T-helper 1 cell treated with Interleukin-12 subunit alpha and Interleukin-12 subunit beta and Interleukin-4 antibody, amounts not matched to agents 30 ng/mL and 1 ng/mL, for 36 hours (primary cell): ENCODE measurements around the gene CDC34. TPM values are rescaled to one million over a fixed set of nuclear protein-coding genes. Genes with fewer than 3 reads are reported as not detected.

Experiments used
- intact Hi-C: fragments of 100-400 bp; cut with micrococcal nuclease; formaldehyde crosslinking; loops from one replicate; pipeline ENCODE4 v1.15.1; 2024
- total RNA-seq: library from RNA; stranded (reverse); gene quantifications from 2 replicates; pipeline ENCODE4 v1.2.3, GENCODE V29; 2022

CDC34 gene
- total RNA-seq, 1 donor from 2014 or later: 47.9 TPM

DNA sequence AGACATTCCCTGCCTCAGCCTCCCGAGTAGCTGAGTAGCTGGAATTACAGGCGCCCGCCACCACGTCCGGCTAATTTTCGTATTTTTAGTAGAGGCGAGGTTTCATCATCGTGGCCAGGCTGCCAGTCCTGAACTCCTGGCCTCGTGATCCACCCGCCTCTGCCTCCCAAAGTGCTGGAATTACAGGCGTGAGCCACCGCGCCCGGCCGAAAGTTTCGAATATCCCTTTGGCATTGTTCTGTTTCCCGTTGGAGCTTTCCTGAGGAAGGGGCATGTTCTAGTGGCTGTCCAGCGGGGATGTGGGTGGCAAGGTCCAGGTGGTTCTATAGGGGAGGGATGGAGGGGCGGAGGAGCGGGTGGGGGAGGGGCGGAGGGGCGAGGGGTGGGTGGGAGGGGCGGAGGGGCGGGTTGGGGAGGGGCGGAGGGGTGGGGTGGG lies 38.7 kb downstream of the CDC34 start:
- intact Hi-C loops: no loop called here

DNA sequence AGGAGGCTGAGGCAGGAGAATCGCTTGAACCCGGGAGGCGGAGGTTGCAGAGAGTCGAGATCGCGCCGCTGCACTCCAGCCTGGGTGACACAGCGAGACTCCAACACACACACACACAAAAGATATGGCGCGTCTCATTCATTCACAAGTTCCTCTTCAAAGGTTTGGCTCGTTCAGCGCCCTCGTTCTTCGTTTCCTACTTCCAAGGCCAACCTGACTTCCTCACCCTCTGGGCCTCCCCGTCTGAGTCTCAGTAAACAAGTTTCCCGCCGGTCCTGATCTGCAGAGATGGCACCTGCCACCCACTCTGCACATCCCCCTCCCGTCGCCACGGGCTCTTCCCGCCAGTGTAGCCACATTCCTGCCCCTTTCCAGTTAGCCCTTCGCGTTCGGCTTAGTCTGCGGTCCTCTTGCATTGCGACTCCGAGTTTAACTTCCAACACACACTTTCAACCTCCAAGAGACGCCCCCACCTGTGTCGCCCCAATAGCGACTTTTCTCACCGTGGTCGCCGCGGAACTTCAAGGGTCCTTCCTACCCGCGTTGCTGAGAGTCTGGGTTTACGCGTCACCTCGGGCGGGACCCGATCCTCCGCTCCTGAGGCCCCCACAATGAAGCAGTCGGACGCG lies 39.5 kb downstream of the CDC34 start:
- intact Hi-C loops: no loop called here

DNA sequence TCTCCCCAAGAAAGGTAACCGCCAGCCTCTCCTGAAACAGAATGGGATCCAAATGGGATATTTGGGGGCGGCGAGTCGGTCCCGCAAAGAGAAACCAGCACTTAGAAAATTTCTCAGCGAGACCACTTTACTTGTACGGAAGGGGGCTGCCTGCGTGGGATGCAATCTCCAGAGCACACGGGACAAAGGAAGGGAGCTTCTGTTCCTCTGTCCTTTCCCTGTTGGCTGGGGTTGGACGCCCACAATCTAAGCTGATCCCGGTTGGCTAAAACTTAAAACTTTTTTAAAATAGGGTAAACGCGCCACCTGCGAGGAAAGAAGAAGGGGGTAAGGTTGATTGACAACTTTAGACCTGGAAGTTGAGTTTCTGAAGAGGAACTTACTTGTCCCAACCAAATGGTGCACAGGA lies 40.0 kb downstream of the CDC34 start:
- intact Hi-C loops: no loop called here

DNA sequence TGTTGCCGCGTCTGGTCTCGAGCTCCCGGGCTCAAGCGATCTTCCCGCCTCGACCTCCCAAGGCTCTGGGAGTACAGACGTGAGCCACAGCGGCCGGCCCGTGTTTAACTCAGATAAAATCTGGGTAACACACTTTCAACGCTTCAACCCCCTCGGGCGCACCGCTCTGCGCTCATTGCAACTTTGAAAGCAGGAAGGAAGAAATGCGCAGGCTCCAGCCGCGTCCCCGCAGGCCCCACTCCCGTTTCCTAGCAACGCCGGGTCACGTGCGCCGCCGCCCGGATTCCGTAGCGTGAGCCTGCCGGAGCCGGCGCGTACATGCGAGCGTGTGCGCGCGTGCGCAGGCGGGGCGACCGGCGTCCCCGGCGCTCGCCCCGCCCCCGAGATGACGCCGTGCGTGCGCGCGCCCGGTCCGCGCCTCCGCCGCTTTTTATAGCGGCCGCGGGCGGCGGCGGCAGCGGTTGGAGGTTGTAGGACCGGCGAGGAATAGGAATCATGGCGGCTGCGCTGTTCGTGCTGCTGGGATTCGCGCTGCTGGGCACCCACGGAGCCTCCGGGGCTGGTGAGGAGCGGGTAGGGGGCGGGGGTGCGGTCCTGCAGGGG lies 40.7 kb downstream of the CDC34 start, which contains the start of gene BSG:
Gene BSG (plus strand): TSS at position 457 of the 603 bp plus-strand sequence. CDS start 39 bp downstream, at position 496.
- intact Hi-C loops: loop anchor here (1.0 to 2.0 kb wide), 11 partner anchors 39 to 835 kb away; partner anchors contain the start of genes CDC34, DAZAP1, FGF22 and POLRMT

DNA sequence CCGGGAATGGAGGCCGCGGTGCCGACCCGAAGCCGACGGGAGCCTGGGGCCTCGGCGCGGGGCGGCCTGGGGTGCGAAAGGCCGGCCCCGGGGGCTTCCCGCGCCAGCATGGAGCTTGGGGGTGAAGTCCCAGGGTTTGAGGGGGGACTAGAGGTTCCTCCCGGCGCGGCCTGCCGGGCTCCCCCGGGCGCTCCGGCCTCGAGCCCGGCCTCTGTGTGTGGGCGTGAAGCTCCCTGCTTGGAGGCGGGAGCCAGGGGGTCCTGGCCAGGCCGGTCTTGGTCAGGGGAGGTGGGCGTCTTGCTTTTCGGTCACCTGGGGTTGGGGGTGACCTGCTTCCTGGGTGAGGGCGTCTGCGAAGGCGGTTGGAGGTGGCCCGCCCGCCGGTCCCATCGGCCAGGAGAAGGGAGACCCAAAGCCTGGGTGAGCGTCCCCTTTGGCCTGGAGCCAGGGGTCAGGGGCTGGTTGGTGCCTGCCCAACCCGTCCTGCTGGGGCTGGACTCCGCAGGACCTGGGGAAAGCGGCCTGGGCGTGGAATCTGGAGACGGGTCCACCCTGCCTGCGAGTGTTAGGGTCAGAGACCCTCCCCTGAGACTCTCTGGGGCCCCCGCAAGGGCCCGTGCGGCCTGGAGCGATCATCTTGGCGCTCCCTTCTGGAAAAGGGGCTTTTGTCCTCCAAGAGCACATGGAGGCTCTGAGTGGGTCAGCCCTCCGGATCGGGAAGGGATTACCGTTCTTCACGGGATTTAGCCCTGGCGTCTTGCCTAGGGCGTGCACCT lies 41.4 kb downstream of the CDC34 start:
- intact Hi-C loops: loop anchor here (1.0 to 2.0 kb wide), 11 partner anchors 38 to 834 kb away; partner anchors contain the start of genes CDC34, DAZAP1, FGF22 and POLRMT

DNA sequence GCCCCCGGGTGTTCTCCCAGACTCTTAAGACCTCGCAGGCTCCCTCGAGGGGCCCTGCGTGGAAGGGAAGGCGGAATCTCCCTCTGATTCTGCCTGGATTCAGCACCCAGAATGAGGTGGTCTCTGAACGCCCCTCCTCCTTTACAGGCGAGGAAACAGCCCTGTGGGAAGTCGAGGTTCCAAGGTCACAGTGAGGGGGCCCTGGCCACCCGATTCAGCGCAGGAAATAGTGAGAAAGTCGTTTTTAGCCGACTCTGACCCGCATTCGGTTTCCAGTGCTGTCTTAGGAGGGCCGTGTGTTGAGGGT lies 41.9 kb downstream of the CDC34 start:
- intact Hi-C loops: loop anchor here (2.0 kb wide), 1 partner anchor 37 kb away; no protein-coding TSS in a partner anchor

DNA sequence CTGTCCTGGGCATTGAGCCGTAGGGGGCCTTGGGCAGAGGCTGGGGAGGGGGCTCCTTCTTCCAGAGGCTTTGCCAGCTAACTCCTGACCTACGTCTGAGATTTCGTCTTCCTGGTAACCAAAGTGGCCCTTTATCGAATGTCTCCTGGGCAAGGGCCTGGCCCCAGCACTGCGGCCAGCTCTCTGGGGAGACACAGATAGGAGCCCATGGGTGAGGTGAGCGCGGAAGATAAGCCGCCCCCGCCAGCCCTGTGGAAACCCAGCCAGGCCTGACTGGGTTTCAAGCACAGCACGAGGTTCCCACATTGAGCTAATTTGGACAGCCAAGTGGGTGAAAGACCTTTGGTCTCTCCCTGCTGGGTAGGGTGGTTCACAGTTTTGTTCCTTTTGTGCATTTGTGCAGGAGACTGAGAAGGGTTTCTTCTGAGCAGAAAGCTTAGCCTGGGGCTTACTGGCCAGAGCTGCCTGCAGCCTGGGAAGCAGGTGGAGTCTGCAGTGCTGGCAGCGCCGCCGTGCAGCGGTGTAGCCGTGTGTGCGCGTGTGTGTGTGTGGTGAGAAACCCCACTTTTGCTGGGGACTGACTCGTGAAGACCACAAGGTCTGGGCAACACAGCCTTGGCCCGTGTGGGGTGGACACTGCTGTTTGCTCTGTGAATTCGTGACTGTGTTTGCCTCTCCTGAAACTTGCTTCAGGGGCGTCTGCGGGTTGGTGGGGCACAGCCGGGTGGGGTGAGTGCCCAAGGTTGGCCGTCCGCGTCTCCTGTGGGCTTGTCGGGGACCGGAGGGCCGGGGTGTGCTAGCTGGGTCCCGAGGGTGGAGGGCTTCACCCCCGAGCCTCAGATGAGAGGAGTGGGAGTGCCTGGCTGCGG lies 43.3 kb downstream of the CDC34 start:
- intact Hi-C loops: no loop called here

GRCh38 chr19:575527-576506 lies 44.3 kb downstream of the CDC34 start:
- intact Hi-C loops: no loop called here

DNA sequence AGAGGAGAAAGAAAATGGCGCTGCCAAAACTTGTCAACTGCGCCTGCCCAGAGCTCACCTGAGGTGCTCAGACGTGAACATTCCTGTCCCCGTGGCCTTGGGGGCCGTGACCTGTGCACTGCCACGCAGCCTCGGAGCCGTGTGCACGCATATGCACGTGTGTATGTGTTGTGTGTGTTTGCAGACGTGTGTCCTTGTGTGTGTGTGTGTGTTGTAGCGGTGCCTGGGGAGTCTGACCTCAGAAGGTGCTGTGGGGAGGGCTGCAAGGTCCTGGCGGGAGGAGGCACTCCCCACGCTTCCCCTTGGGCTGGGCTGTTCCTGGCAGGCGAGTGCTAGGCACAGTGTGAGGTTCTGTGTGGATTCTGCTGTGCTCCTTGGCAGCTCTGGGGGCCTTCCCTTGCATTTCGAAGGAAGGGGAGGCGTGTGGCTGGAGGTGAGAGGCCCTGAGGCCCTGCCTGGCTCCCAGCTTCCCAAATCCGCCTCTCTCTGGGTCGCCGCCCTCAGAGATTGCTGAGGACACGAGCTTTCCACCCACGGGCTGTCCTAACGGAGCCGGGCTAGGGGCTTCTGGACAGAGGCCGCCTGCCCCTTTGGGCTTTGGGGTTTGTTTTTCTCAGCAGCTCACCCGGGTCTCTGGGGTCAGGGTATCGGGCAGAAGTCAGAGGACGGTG lies 45.3 kb downstream of the CDC34 start:
- intact Hi-C loops: no loop called here

- intact Hi-C loops: no loop called here
These were observed 46.2 kb downstream of the CDC34 start for GRCh38 chr19:577439-578392.

DNA sequence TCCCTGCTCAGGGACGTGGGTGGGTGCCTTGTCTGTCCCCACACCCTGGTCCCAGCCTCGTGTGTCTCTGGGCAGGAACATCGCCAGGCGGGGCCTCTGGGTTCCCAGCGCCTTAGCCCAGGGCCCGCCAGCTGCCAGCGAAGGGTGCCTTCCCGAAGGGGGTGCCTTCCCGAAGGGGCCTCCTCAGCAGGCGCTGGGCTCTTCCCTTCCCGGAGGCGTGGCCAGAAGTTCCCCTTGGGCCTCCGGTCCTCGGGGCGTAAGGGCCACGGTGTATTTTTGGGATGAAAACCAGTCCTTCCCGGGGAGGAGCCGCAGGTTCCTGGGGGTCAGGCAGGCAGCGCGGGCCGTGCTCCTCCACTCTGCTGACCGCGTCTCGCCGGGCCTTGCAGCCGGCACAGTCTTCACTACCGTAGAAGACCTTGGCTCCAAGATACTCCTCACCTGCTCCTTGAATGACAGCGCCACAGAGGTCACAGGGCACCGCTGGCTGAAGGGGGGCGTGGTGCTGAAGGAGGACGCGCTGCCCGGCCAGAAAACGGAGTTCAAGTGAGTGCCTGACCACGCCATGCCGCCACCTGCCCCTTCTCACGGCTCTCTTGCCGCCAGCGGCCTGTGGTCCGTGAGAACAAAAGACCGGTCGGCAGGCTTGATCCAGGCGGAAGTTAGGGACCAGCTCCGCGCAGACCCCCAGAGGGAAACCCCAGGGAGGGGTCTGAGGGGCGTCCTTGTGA lies 47.7 kb downstream of the CDC34 start:
- intact Hi-C loops: no loop called here

DNA sequence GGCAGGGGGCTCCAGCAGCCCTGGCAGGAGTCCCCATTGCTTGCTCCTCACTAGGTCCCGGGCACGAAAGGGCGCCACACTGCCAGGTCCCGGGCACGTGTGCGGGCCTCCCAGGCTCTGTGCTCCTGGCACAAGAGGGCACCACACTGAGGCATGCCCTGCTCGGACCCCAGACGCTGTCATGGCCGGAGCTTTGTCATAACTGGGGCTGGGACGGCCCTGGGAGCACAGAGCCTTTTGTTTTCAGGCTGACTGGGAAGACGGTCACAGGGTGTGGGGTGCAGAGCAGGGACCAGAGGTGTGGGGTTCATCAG lies 48.2 kb downstream of the CDC34 start:
- intact Hi-C loops: no loop called here

DNA sequence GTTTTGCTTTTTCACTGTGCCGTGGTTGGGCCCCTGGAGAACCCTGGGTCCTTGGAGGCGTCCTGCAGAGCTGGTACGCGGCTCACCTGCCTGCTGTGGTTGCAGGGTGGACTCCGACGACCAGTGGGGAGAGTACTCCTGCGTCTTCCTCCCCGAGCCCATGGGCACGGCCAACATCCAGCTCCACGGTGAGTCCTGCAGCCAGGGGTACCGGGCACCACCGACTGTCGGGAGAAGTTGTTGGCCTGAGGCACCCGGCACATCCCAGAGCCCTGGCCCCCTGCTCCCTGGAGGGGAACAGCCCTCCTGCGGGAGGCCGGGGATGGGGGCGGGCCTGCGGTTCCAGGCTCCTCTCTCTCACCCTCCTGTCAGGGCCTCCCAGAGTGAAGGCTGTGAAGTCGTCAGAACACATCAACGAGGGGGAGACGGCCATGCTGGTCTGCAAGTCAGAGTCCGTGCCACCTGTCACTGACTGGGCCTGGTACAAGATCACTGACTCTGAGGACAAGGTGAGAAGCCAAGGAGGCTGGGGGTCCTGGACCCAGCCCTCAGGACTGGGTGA lies 48.8 kb downstream of the CDC34 start:
- intact Hi-C loops: no loop called here

DNA sequence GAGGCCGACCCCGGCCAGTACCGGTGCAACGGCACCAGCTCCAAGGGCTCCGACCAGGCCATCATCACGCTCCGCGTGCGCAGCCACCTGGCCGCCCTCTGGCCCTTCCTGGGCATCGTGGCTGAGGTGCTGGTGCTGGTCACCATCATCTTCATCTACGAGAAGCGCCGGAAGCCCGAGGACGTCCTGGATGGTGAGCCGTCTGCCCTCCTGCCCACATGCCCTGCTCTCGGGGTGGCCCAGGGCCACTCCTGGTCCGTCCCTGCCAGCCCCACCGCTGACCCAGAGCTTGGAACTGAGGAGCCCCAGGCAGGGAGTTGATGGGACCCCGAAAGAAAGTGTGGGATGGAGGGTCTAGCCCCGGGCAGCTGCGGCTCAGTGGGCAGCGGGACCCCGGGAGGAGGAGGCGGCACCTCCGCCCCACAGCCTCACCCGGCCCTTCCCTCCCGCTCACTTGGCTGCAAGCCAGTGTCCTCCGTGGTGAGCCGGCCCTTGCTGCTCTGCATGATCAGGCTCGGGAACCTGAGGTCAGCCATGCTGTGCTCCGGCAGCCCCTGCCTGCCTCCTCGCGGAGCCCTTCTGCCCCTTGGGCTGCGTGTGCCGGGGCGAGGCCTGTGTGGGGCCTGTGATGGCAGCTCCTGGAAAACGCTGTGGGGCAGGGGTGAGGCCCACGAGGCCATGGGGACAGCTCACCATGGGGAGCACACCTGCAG lies 50.0 kb downstream of the CDC34 start:
- intact Hi-C loops: no loop called here

DNA sequence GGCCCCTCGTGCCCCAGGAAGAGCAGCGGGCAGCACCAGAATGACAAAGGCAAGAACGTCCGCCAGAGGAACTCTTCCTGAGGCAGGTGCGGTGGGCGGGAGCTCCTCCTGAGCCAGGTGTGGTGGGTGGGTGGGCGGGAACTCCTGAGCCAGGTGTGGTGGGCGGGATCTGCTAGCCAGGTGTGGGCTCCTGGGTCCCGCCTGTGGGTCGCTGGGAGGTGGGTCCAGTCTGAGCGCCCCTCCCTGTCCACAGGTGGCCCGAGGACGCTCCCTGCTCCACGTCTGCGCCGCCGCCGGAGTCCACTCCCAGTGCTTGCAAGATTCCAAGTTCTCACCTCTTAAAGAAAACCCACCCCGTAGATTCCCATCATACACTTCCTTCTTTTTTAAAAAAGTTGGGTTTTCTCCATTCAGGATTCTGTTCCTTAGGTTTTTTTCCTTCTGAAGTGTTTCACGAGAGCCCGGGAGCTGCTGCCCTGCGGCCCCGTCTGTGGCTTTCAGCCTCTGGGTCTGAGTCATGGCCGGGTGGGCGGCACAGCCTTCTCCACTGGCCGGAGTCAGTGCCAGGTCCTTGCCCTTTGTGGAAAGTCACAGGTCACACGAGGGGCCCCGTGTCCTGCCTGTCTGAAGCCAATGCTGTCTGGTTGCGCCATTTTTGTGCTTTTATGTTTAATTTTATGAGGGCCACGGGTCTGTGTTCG lies 51.1 kb downstream of the CDC34 start:
- intact Hi-C loops: no loop called here
